ENCODE data around the gene MTX1. TPM values are rescaled to one million over a fixed set of nuclear protein-coding genes. Genes with fewer than 3 reads are reported as not detected.
"Not testable (repeated sequence)": the region's sequence is repeated elsewhere in the genome, so short reads cannot be mapped to it uniquely, and the experiment has no call there.

The MTX1 gene
- total RNA-seq, 2 experiments from 2014 or later: 70.4 to 71.1 TPM

GRCh38 chr1:155196893-155197638 lies 11.4 kb upstream of the MTX1 start:
- ChIA-PET POLR2A (interaction anchor here (1.3 kb wide), 1 partner anchor 12 kb away, joined by 3 read pairs; no protein-coding TSS in a partner anchor), CTCF (interaction anchor here (1.6 kb wide), 1 partner anchor 31 kb away, joined by 4 read pairs; no protein-coding TSS in a partner anchor)

- ChIA-PET CTCF (interaction anchor here (1.6 kb wide), 1 partner anchor 30 kb away, joined by 4 read pairs; no protein-coding TSS in a partner anchor), POLR2A (no interaction called here)
These were observed 10.5 kb upstream of the MTX1 start for GRCh38 chr1:155197901-155198546.

GRCh38 chr1:155198547-155198906 lies 10.0 kb upstream of the MTX1 start:
- POLR2A ChIA-PET: no interaction called here

GRCh38 chr1:155199792-155200191 lies 8.7 kb upstream of the MTX1 start:
- ChIA-PET POLR2A (interaction anchor here (0.7 kb wide), 1 partner anchor 12 kb away, joined by 4 read pairs; no protein-coding TSS in a partner anchor), CTCF (no interaction called here)

More at GRCh38 chr1:155198547-155198906, 10.0 kb upstream of the MTX1 start:
- CTCF ChIA-PET: interaction anchor here (1.6 kb wide), 1 partner anchor 30 kb away, joined by 4 read pairs; no protein-coding TSS in a partner anchor

GRCh38 chr1:155200920-155201319 lies 7.6 kb upstream of the MTX1 start:
- ChIA-PET POLR2A (no interaction called here), CTCF (interaction anchor here (1.0 kb wide), 1 partner anchor 116 kb away, joined by 3 read pairs; no protein-coding TSS in a partner anchor)

- ChIA-PET POLR2A (no interaction called here), CTCF (no interaction called here)
These were observed 6.3 kb upstream of the MTX1 start for GRCh38 chr1:155202198-155202597.

GRCh38 chr1:155202731-155203515 lies 5.6 kb upstream of the MTX1 start:
- POLR2A ChIA-PET: interaction anchor here (0.7 kb wide), 1 partner anchor 58 kb away, joined by 4 read pairs; no protein-coding TSS in a partner anchor
- CTCF ChIA-PET: no interaction called here

GRCh38 chr1:155205035-155205434 lies 3.5 kb upstream of the MTX1 start:
- ChIA-PET CTCF (interaction anchor here (1.0 kb wide), 1 partner anchor 46 kb away, joined by 3 read pairs; no protein-coding TSS in a partner anchor), POLR2A (no interaction called here)

GRCh38 chr1:155205969-155206593 lies 2.4 kb upstream of the MTX1 start:
- POLR2A ChIA-PET: no interaction called here

GRCh38 chr1:155206891-155207805 lies 1.3 kb upstream of the MTX1 start:
- CTCF ChIA-PET: interaction anchor here (0.5 to 2.9 kb wide), 20 partner anchors 9 to 281 kb away, joined by 3 to 28 read pairs (median 6); partner anchors contain the start of gene KRTCAP2
- POLR2A ChIA-PET: interaction anchor here (0.6 to 4.0 kb wide), 6 partner anchors 13 to 153 kb away, joined by 3 to 25 read pairs (median 4); no protein-coding TSS in a partner anchor

More at GRCh38 chr1:155205969-155206593, 2.4 kb upstream of the MTX1 start:
- CTCF ChIA-PET: interaction anchor here (1.4 to 2.9 kb wide), 5 partner anchors 12 to 100 kb away, joined by 4 to 28 read pairs (median 10); no protein-coding TSS in a partner anchor

- POLR2A ChIA-PET: interaction anchor here (0.7 to 4.0 kb wide), 2 partner anchors 14 to 51 kb away, joined by 5 to 25 read pairs; no protein-coding TSS in a partner anchor
- CTCF ChIA-PET: interaction anchor here (0.8 to 2.9 kb wide), 8 partner anchors 11 to 43 kb away, joined by 5 to 28 read pairs (median 10); a partner anchor contains a TSS
These were observed 522 bp upstream of the MTX1 start, which contains the start of gene THBS3 for GRCh38 chr1:155207806-155208540. THBS3 (minus strand) TSS chr1:155207897; CDS start chr1:155207876, 21 bp downstream.

GRCh38 chr1:155209312-155209721 lies 822 bp downstream of the MTX1 start:
- CTCF ChIA-PET: interaction anchor here (0.9 to 2.4 kb wide), 2 partner anchors 16 to 18 kb away, joined by 3 to 9 read pairs; no protein-coding TSS in a partner anchor
- POLR2A ChIA-PET: interaction anchor here (1.0 to 4.0 kb wide), 3 partner anchors 13 to 17 kb away, joined by 3 to 25 read pairs (median 5); no protein-coding TSS in a partner anchor

GRCh38 chr1:155210314-155211104 lies 2.0 kb downstream of the MTX1 start:
- POLR2A ChIA-PET: interaction anchor here (4.0 kb wide), 1 partner anchor 17 kb away, joined by 25 read pairs; no protein-coding TSS in a partner anchor

GRCh38 chr1:155211381-155212050 lies 3.0 kb downstream of the MTX1 start:
- CTCF ChIA-PET: interaction anchor here (0.7 to 0.8 kb wide), 2 partner anchors 33 to 39 kb away, joined by 3 to 4 read pairs; no protein-coding TSS in a partner anchor
- POLR2A ChIA-PET: interaction anchor here (0.6 kb wide), 1 partner anchor 12 kb away, joined by 4 read pairs; no protein-coding TSS in a partner anchor

More at GRCh38 chr1:155210314-155211104, 2.0 kb downstream of the MTX1 start:
- CTCF ChIA-PET: no interaction called here

GRCh38 chr1:155212051-155212440 lies 3.6 kb downstream of the MTX1 start:
- POLR2A ChIA-PET: not testable (repeated sequence)

More at GRCh38 chr1:155212051-155212440, 3.6 kb downstream of the MTX1 start:
- CTCF ChIA-PET: interaction anchor here (0.8 kb wide), 1 partner anchor 39 kb away, joined by 3 read pairs; no protein-coding TSS in a partner anchor
